Tibial artery (tissue), 4 donors: ENCODE measurements around the gene REEP6.

Source experiments
- DNase-seq, 2 donors: peaks; one replicate each; pipeline ENCODE4 v3.0.0-alpha.2; 2019
- H3K27ac ChIP-seq, 2 donors: fragments of 200-600 bp; sonication (generic) in 1 of 2; 1 replicate in 1 of 2; 2 replicates in 1 of 2; pipeline ENCODE4 v1.5.1; 2018 to 2019; ENCODE audit warnings: mild to moderate bottlenecking in 1 of 2
- H3K27me3 ChIP-seq, 2 donors: fragments of 200-600 bp; sonication (generic) in 1 of 2; one replicate each; pipeline versions ENCODE4 v1.5.1 to v1.6.0; 2016 to 2019
- H3K36me3 ChIP-seq, 3 donors: fragments of 200-600 bp; sonication (generic) in 2 of 3; one replicate each; pipeline ENCODE4 v1.5.1; 2016 to 2019; ENCODE audit warnings: mild to moderate bottlenecking in 2 of 3
- H3K4me1 ChIP-seq, 4 donors: fragments of 200-600 bp; sonication (generic) in 2 of 4; 1 replicate in 3 of 4; 2 replicates in 1 of 4; pipeline ENCODE4 v1.5.1; 2016 to 2019
- H3K4me3 ChIP-seq, 2 donors: fragments of 200-600 bp; sonication (generic) in 1 of 2; 1 replicate in 1 of 2; 2 replicates in 1 of 2; pipeline ENCODE4 v1.5.1; 2018 to 2019; ENCODE audit warnings: mild to moderate bottlenecking in 2 of 2
- H3K9me3 ChIP-seq, 3 donors: fragments of 200-600 bp; sonication (generic) in 1 of 3; one replicate each; pipeline ENCODE4 v1.5.1; 2016 to 2019
- intact Hi-C: fragments of 100-400 bp; cut with DNase I; formaldehyde crosslinking; loops from one replicate; pipeline ENCODE4 v1.15.0; 2023; ENCODE audit warnings: low total_unique reads
- TF ChIP-seq, protein P1 (sequence below), 2 experiments: fragments of 200-600 bp in 1 of 2; fragments of 450-650 bp in 1 of 2; IDR thresholded peaks; one replicate each; pipeline ENCODE4 v1.5.1; 2017 to 2019; ENCODE audit warnings: antibody characterized with exemption in 2 of 2, mild to moderate bottlenecking in 1 of 2, moderate library complexity in 1 of 2

The REEP6 gene

DNA sequence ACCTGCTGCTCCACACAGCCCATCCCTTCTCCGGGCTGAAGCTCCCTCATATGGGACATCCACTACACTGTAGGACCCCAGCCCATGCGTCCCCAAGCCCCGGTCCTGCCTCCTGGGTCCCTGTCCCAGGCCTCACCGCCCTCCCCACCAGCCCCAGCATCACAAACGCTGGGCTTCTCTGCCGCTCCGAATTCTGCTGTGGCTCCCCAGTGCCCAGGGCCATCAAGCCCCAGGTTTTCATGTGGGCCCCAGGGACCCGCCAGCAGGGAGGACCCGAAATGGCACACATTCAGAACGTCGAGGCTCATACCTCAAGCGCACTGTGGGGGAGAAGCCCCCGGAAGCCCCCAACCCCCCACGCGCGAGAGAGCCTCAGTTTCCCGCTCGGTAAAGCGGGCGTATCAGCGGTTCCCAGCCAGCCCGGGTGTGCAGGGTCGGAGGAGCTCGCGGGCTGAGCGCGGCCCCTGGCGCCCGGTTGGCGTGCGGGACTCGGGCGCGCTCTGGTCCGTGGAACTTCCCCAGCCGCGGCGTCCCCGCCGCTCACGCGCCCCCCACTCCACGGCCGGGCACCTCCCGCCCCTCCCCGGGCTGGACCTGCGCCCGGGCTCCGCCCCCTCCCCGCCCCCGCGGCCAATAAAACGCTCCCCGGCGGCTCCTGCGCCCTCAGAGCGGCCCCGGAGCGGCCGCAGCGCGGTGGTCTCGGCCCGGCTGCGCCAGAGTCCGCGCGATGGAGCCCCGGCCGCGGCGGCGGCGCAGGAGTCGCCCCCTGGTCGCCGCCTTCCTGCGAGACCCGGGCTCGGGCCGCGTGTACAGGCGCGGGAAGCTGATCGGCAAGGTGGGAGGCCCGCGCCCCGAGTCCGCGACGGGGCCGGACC, 32.7 kb downstream of the REEP6 start, which contains the start of gene PLK5:
Gene PLK5 (plus strand): TSS at position 666 of the 875 bp plus-strand sequence. CDS start 2,920 bp downstream, outside the sequence.
- H3K36me3 ChIP-seq: no peaks in the 10 kb centered on the region
- intact Hi-C loops: no loop called here
- no peak for DNase-seq
- H3K4me3 ChIP-seq: no peak within 1 kb of the TSS
- H3K9me3 ChIP-seq: no peaks in the 10 kb centered on the region
- H3K27ac ChIP-seq: no peak within 1 kb of the TSS
- H3K27me3 ChIP-seq: peaks cover 0 to 78% of the 10 kb centered on the region in 2 donors
- TF ChIP-seq, protein P1, sequence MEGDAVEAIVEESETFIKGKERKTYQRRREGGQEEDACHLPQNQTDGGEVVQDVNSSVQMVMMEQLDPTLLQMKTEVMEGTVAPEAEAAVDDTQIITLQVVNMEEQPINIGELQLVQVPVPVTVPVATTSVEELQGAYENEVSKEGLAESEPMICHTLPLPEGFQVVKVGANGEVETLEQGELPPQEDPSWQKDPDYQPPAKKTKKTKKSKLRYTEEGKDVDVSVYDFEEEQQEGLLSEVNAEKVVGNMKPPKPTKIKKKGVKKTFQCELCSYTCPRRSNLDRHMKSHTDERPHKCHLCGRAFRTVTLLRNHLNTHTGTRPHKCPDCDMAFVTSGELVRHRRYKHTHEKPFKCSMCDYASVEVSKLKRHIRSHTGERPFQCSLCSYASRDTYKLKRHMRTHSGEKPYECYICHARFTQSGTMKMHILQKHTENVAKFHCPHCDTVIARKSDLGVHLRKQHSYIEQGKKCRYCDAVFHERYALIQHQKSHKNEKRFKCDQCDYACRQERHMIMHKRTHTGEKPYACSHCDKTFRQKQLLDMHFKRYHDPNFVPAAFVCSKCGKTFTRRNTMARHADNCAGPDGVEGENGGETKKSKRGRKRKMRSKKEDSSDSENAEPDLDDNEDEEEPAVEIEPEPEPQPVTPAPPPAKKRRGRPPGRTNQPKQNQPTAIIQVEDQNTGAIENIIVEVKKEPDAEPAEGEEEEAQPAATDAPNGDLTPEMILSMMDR (IDR thresholded peaks at IDR 0.05): no peak
- peaks cover 0 to 9% (median 7%) of the 10 kb centered on the region in 4 donors for H3K4me1 ChIP-seq

DNA sequence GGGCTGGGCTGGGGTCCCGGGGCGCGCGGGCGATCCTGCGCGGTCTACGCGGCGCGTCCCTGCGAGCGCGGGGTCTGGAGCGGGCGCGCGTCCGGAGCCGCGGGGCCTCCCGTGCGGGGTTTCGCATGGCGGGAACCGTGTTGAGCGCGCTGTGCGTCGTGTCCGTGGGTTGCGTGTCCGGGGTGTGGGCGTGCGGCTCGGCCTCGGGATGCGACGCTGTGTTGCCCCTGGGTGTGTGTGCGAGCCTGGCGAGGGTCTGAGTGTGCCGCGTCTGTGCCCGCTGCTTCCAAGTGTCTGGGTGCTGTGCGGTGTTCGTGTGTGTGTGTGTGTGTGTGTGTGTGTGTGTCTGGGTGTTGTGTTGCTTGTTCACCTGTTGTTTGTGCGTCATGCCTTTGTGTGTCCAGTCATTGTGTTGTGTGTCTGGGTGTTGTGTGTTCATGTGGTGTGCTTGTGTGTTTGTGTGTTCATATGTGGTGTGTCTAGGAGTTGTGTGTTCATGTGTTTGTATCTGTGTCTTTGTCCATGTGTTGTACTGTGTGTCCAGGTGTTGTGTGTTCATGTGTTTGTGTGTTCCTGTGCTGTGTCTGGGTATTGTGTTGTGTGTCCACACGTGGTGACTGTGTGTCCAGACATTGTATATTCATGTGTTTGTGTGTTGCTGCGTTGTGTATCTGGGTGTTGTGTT, 33.4 kb downstream of the REEP6 start:
- no peaks in the 10 kb centered on the region for H3K36me3 ChIP-seq
- peaks cover 0 to 81% of the 10 kb centered on the region in 2 donors for H3K27me3 ChIP-seq
- H3K4me1 ChIP-seq: peaks cover 0 to 9% (median 7%) of the 10 kb centered on the region in 4 donors
- intact Hi-C loops: no loop called here
- no peak overlapping the region for H3K4me3 ChIP-seq
- H3K27ac ChIP-seq: no peak overlapping the region
- TF ChIP-seq, protein P1 (IDR thresholded peaks at IDR 0.05): no peak
- no peaks in the 10 kb centered on the region for H3K9me3 ChIP-seq
- DNase-seq: no peak

DNA sequence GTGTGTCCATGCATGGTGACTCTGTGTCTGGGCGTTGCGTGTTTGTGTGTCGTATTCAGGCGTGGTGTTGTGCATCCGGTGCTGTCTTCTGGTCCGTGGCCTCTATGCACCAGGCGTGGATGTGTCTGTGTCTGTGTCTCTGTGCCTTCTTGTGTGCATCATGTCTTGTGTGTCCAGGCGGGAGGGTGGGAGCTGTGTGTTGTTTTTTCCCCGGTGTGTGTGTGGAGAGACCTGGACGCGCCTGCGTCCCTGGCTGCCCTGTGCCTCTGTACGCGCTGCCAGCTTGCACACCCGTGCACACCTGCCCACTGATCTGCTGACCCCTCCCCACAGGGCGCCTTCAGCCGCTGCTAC, 34.0 kb downstream of the REEP6 start:
- no peaks in the 10 kb centered on the region for H3K9me3 ChIP-seq
- no peak overlapping the region for H3K4me3 ChIP-seq
- no peak for DNase-seq
- no peak overlapping the region for H3K27ac ChIP-seq
- H3K4me1 ChIP-seq: peaks cover 0 to 9% (median 7%) of the 10 kb centered on the region in 4 donors
- intact Hi-C loops: no loop called here
- TF ChIP-seq, protein P1 (IDR thresholded peaks at IDR 0.05): no peak
- H3K36me3 ChIP-seq: no peaks in the 10 kb centered on the region
- H3K27me3 ChIP-seq: peaks cover 0 to 83% of the 10 kb centered on the region in 2 donors

DNA sequence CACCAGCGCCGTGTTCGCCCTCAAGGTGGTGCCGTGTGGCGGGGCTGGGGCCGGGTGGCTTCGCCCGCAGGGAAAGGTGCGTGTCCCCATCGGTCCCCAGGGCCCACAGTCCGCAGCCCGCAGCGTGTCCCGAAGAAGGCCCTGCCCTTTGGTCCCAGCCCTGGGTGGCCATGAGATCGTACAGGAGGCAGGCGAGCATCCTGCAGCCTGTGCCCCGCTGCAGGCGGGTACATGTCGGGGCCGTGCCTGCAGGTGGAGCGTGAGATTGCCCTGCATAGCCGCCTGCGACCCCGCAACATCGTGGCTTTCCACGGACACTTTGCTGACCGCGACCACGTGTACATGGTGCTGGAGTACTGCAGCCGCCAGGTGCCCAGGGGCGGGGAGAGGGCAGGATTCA, 34.4 kb downstream of the REEP6 start:
- Histone ChIP-seq H3K36me3 (no peaks in the 10 kb centered on the region), H3K27me3 (peaks cover 0 to 83% of the 10 kb centered on the region in 2 donors), H3K9me3 (no peaks in the 10 kb centered on the region), H3K4me1 (peaks cover 0 to 9% (median 7%) of the 10 kb centered on the region in 4 donors), H3K27ac (no peak overlapping the region), H3K4me3 (no peak overlapping the region)
- intact Hi-C loops: no loop called here
- TF ChIP-seq, protein P1 (IDR thresholded peaks at IDR 0.05): no peak
- DNase-seq: no peak

DNA sequence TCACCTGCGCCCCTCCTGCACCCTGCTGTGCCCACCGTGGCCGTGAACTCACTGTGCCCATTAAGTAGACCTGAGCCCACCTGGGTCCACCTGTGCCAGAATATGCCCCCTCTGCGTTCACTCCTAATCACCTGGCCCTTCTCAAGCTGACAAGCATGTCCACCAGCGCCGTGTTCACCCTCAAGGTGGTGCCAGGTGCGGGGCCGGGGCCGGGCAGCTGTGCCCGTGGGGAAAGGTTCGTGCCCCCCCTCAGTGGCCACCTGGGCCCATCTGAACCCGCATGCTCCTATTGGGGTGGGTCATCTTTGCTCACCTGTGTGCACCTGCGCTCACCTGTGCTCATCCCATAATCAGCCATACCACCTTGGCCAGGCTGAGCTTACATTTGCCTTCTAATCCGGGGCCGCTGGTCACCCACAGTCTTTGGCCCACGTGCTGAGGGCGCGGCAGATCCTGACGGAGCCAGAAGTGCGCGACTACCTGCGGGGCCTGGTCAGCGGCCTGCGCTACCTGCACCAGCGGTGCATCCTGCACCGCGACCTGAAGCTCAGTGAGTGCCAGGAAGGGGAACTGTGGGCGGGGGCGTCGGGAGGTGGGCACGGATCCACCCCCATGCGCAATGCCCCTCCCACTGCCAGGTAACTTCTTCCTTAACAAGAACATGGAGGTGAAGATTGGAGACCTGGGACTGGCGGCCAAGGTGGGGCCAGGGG, 35.2 kb downstream of the REEP6 start:
- intact Hi-C loops: no loop called here
- H3K4me3 ChIP-seq: no peak overlapping the region
- peaks cover 0 to 9% (median 7%) of the 10 kb centered on the region in 4 donors for H3K4me1 ChIP-seq
- peaks cover 0 to 88% of the 10 kb centered on the region in 2 donors for H3K27me3 ChIP-seq
- TF ChIP-seq, protein P1 (IDR thresholded peaks at IDR 0.05): no peak
- no peak for DNase-seq
- no peak overlapping the region for H3K27ac ChIP-seq
- no peaks in the 10 kb centered on the region for H3K9me3 ChIP-seq
- no peaks in the 10 kb centered on the region for H3K36me3 ChIP-seq
